H1 (cell line): ENCODE data around the gene NF1. TPM values are rescaled to one million over a fixed set of nuclear protein-coding genes. Genes with fewer than 3 reads are reported as not detected.

Experiments used
- CTCF ChIA-PET: fragments of 300-600 bp; sonication (Branson Sonifier 250); formaldehyde crosslinking; loops from one replicate; lab custom pipeline; 2021; ENCODE audit not compliant: partially characterized antibody; lab: Charles Lee
- POLR2A ChIA-PET: fragments of 300-600 bp; sonication (Branson Sonifier 250); formaldehyde crosslinking; loops from one replicate; lab custom pipeline; 2021; ENCODE audit warnings: inconsistent platforms; ENCODE audit not compliant: partially characterized antibody; lab: Charles Lee
- DNase-seq, 2 experiments: peaks; one replicate each; pipeline versions ENCODE4 v3.0.0 to v3.0.0-alpha.2; 2010 to 2022; ENCODE audit warnings: low spot score in 2 of 2, low read depth in 1 of 2, mixed read lengths in 1 of 2
- FAIRE-seq: peaks from 2 replicates; lab custom pipeline; 2011; peaks lifted over from hg19 to GRCh38; lab: Jason Lieb, UNC
- H2AFZ ChIP-seq: 2 replicates; pipeline ENCODE4 v1.8.1; 2012; ENCODE audit warnings: low read length, inconsistent platforms
- H2AK5ac ChIP-seq: 2 replicates; pipeline ENCODE4 v1.6.1; 2013; ENCODE audit warnings: low read depth, low read length
- H2BK120ac ChIP-seq: replicated peaks from 2 replicates; pipeline ENCODE3; 2013; ENCODE audit warnings: low read depth, low read length, inconsistent platforms
- H2BK12ac ChIP-seq: 2 replicates; pipeline ENCODE4 v1.6.1; 2013; ENCODE audit warnings: low read depth, low read length
- H2BK15ac ChIP-seq: 2 replicates; pipeline ENCODE4 v1.6.1; 2013; ENCODE audit warnings: low read length
- H2BK20ac ChIP-seq: 2 replicates; pipeline ENCODE4 v1.6.1; 2013; ENCODE audit warnings: low read length
- H2BK5ac ChIP-seq: 2 replicates; pipeline ENCODE4 v1.6.1; 2013; ENCODE audit warnings: low read depth, low read length
- H3K14ac ChIP-seq: 2 replicates; pipeline ENCODE4 v1.6.1; 2013; ENCODE audit warnings: inconsistent platforms; ENCODE audit not compliant: insufficient read length
- H3K18ac ChIP-seq: 2 replicates; pipeline ENCODE4 v1.6.1; 2013; ENCODE audit warnings: low read length; ENCODE audit errors: extremely low read depth
- H3K23ac ChIP-seq: 2 replicates; pipeline ENCODE4 v1.6.1; 2013; ENCODE audit warnings: inconsistent platforms; ENCODE audit not compliant: insufficient read length
- H3K23me2 ChIP-seq: 2 replicates; pipeline ENCODE4 v1.6.1; 2013; ENCODE audit warnings: low read depth, low read length
- H3K27ac ChIP-seq: 2 replicates; pipeline ENCODE4 v1.6.1; 2011; ENCODE audit warnings: low read depth, low read length, inconsistent platforms
- H3K27me3 ChIP-seq, 4 experiments: replicated peaks in 1 of 4; 1 replicate in 1 of 4; 2 replicates in 3 of 4; pipeline versions ENCODE4 v1.6.1 to v1.8.1; 2011 to 2013; ENCODE audit warnings: low read length in 3 of 4, mild to moderate bottlenecking in 3 of 4, inconsistent platforms in 2 of 4, mixed read lengths in 2 of 4, moderate library complexity in 1 of 4; ENCODE audit not compliant: control insufficient read depth in 3 of 4, insufficient read depth in 3 of 4; ENCODE audit errors: extremely low read depth in 1 of 4
- H3K36me3 ChIP-seq, 4 experiments: 2 replicates each; pipeline versions ENCODE4 v1.6.1 to v1.8.1; 2011 to 2013; ENCODE audit warnings: mild to moderate bottlenecking in 4 of 4, low read length in 3 of 4, moderate library complexity in 2 of 4, control low read depth in 1 of 4, inconsistent platforms in 1 of 4; ENCODE audit not compliant: insufficient read depth in 4 of 4, control insufficient read depth in 2 of 4
- H3K4ac ChIP-seq: replicated peaks from 2 replicates; pipeline ENCODE3; 2013; ENCODE audit warnings: low read length, low read depth, mixed read lengths, inconsistent platforms; ENCODE audit not compliant: insufficient read length
- H3K4me1 ChIP-seq, 4 experiments: replicated peaks in 1 of 4; 1 replicate in 1 of 4; 2 replicates in 3 of 4; pipeline versions ENCODE4 v1.6.1 to v1.8.1; 2011 to 2013; ENCODE audit warnings: low read length in 3 of 4, inconsistent platforms in 2 of 4, mixed read lengths in 1 of 4; ENCODE audit not compliant: insufficient read depth in 4 of 4, control insufficient read depth in 3 of 4
- H3K4me2 ChIP-seq, 2 experiments: 2 replicates each; pipeline versions ENCODE4 v1.6.1 to v1.8.1; 2011 to 2013; ENCODE audit warnings: low read depth in 2 of 2, low read length in 2 of 2, control low read depth in 1 of 2, inconsistent platforms in 1 of 2, mild to moderate bottlenecking in 1 of 2; ENCODE audit not compliant: insufficient read depth in 1 of 2
- H3K4me3 ChIP-seq, 4 experiments: fragments of 200-600, 300-600 bp in 1 of 4; sonication (generic), shearing (Covaris generic), sonication (Bioruptor Twin) in 1 of 4; 2 replicates each; pipeline versions ENCODE4 v1.5.1 to v1.8.1; 2011 to 2016; ENCODE audit warnings: low read length in 4 of 4, low read depth in 3 of 4, control low read depth in 2 of 4, inconsistent platforms in 2 of 4, mild to moderate bottlenecking in 2 of 4, mixed read lengths in 1 of 4, moderate library complexity in 1 of 4; ENCODE audit not compliant: insufficient read depth in 2 of 4; ENCODE audit errors: extremely low read depth in 1 of 4
- H3K56ac ChIP-seq: replicated peaks from 2 replicates; pipeline ENCODE3; 2013; ENCODE audit warnings: low read depth, mild to moderate bottlenecking, mixed read lengths, low read length, inconsistent platforms; ENCODE audit not compliant: insufficient read length
- H3K79me1 ChIP-seq: 2 replicates; pipeline ENCODE4 v1.6.1; 2013; ENCODE audit warnings: low read depth, low read length, control low read depth
- H3K79me2 ChIP-seq, 2 experiments: 2 replicates each; pipeline versions ENCODE4 v1.6.1 to v1.8.1; 2012 to 2013; ENCODE audit warnings: low read length in 2 of 2, mild to moderate bottlenecking in 2 of 2, inconsistent platforms in 1 of 2; ENCODE audit not compliant: insufficient read depth in 2 of 2, control insufficient read depth in 1 of 2
- H3K9ac ChIP-seq, 4 experiments: replicated peaks in 1 of 4; 1 replicate in 1 of 4; 2 replicates in 3 of 4; pipeline versions ENCODE4 v1.6.1 to v1.8.1; 2011 to 2013; ENCODE audit warnings: low read depth in 3 of 4, low read length in 3 of 4, control low read depth in 2 of 4, mild to moderate bottlenecking in 2 of 4, moderate library complexity in 2 of 4, inconsistent platforms in 1 of 4; ENCODE audit errors: extremely low read depth in 1 of 4
- H3K9me3 ChIP-seq, 2 experiments: 2 replicates each; pipeline versions ENCODE4 v1.6.1 to v1.8.1; 2012 to 2013; ENCODE audit warnings: mild to moderate bottlenecking in 2 of 2, moderate library complexity in 2 of 2, control low read depth in 1 of 2, inconsistent platforms in 1 of 2, low read depth in 1 of 2, low read length in 1 of 2, mixed read lengths in 1 of 2; ENCODE audit not compliant: insufficient read depth in 2 of 2
- H4K20me1 ChIP-seq, 2 experiments: replicated peaks in 1 of 2; 2 replicates each; pipeline versions ENCODE3 to v1.8.1; 2011 to 2013; ENCODE audit warnings: inconsistent platforms in 2 of 2, low read length in 2 of 2, mild to moderate bottlenecking in 1 of 2; ENCODE audit not compliant: insufficient read depth in 2 of 2, control insufficient read depth in 1 of 2
- H4K5ac ChIP-seq: 2 replicates; pipeline ENCODE4 v1.6.1; 2013; ENCODE audit warnings: low read length, low read depth, mixed read lengths, inconsistent platforms; ENCODE audit not compliant: insufficient read length
- H4K8ac ChIP-seq: 2 replicates; pipeline ENCODE4 v1.8.0; 2013; ENCODE audit warnings: mild to moderate bottlenecking, moderate library complexity, low read length, inconsistent platforms; ENCODE audit not compliant: insufficient read depth; ENCODE audit errors: extremely low read depth
- H4K91ac ChIP-seq: replicated peaks from 2 replicates; pipeline ENCODE3; 2013; ENCODE audit warnings: low read length, mixed read lengths, inconsistent platforms; ENCODE audit not compliant: insufficient read length
- ASH2L ChIP-seq: fragments of 200-600, 300-600 bp; sonication (generic); IDR thresholded peaks from one replicate; pipeline ENCODE4 v1.7.1; 2017; ENCODE audit warnings: low read length
- FOSL1 ChIP-seq: IDR thresholded peaks from 2 replicates; pipeline ENCODE4 v1.6.1; 2011; ENCODE audit warnings: mild to moderate bottlenecking, low read depth, low read length, moderate library complexity; ENCODE audit not compliant: insufficient read depth
- GABPA ChIP-seq: IDR thresholded peaks from 2 replicates; pipeline ENCODE4 v1.6.1; 2011; ENCODE audit warnings: mild to moderate bottlenecking, low read length, moderate library complexity, borderline replicate concordance; ENCODE audit not compliant: insufficient read depth
- HDAC6 ChIP-seq: IDR thresholded peaks from one replicate; pipeline ENCODE4 v1.7.1; 2012; ENCODE audit warnings: low read depth, mild to moderate bottlenecking, inconsistent platforms, low read length, moderate library complexity
- KDM1A ChIP-seq: fragments of 200-600, 300-600 bp; sonication (generic); IDR thresholded peaks from 2 replicates; pipeline ENCODE4 v1.7.1; 2016; ENCODE audit warnings: mild to moderate bottlenecking, low read length, borderline replicate concordance
- MAFK ChIP-seq: IDR thresholded peaks from 2 replicates; pipeline ENCODE4 v1.6.1; 2012; ENCODE audit warnings: low read depth, mild to moderate bottlenecking, improper control_type of control experiment, low read length
- MAX ChIP-seq: IDR thresholded peaks from 2 replicates; pipeline ENCODE4 v1.6.1; 2012; ENCODE audit warnings: inconsistent platforms
- PHF8 ChIP-seq: fragments of 200-600 bp; sonication (generic); conservative IDR thresholded peaks from 2 replicates; pipeline ENCODE4 v1.7.1; 2012; ENCODE audit warnings: low read depth, mild to moderate bottlenecking, inconsistent platforms, low read length, moderate library complexity
- POU5F1 ChIP-seq: IDR thresholded peaks from 2 replicates; pipeline ENCODE4 v1.6.1; 2011; ENCODE audit warnings: low read depth, mild to moderate bottlenecking, low read length, moderate library complexity
- RFX5 ChIP-seq: IDR thresholded peaks from 2 replicates; pipeline ENCODE4 v1.6.1; 2011; ENCODE audit warnings: low read depth, low read length, improper control_type of control experiment, borderline replicate concordance
- SP1 ChIP-seq: IDR thresholded peaks from 2 replicates; pipeline ENCODE4 v1.6.1; 2011; ENCODE audit warnings: low read depth, low read length
- SRF ChIP-seq: IDR thresholded peaks from 2 replicates; pipeline ENCODE4 v1.6.1; 2011; ENCODE audit warnings: mild to moderate bottlenecking, low read depth, low read length, moderate library complexity
- SUZ12 ChIP-seq: fragments of 200-600 bp; sonication (generic); IDR thresholded peaks from 2 replicates; pipeline ENCODE4 v1.6.1; 2012; ENCODE audit warnings: mild to moderate bottlenecking, inconsistent platforms, low read length, moderate library complexity, mixed read lengths
- TBP ChIP-seq: IDR thresholded peaks from 2 replicates; pipeline ENCODE4 v1.6.1; 2011; ENCODE audit warnings: low read depth, low read length, improper control_type of control experiment
- polyA plus RNA-seq, 7 experiments: library from polyadenylated mRNA; depleted of rRNA in 3 of 7; stranded (reverse) in 5 of 7; unstranded in 2 of 7; fragments of >200 nt in 5 of 7; fragments of 200-250 nt in 2 of 7; gene quantifications; 1 replicate in 5 of 7; 2 replicates in 1 of 7; 4 replicates in 1 of 7; pipeline versions ENCODE4 v1.2.1 to v1.2.3, GENCODE V29; 2011 to 2013; ENCODE audit warnings: missing spikeins in 2 of 7, mixed read lengths in 2 of 7
- total RNA-seq: library from RNA; stranded (reverse); fragmentation: NEBNext Ultra II Directional; extraction: Animal tissue kit (Norgen Biotek cat#: 25700); gene quantifications from 2 replicates; pipeline ENCODE4 v1.2.1, GENCODE V29; 2021
- TF ChIP-seq, protein P1 (sequence below): IDR thresholded peaks from 2 replicates; pipeline ENCODE4 v1.6.1; 2011; ENCODE audit warnings: low read depth, mild to moderate bottlenecking, low read length; ENCODE audit not compliant: insufficient read depth

The NF1 gene
- total and polyA plus RNA-seq, 2 of the 8 experiments (the other 6 are each of a cell fraction or from before 2014, with no cell fraction given), result 19.3 to 29.6 TPM

GRCh38 chr17:31101943-31102342, 7.2 kb downstream of the NF1 start:
- no peak overlapping the region for H4K91ac ChIP-seq
- H3K9me3 ChIP-seq, result no peaks in the 10 kb centered on the region
- no peak overlapping the region for H4K8ac ChIP-seq
- no peak for FAIRE-seq
- peaks cover 0 to 7% (median 3%) of the 10 kb centered on the region in 4 experiments; a peak in 5 of 7 replicates for H3K4me1 ChIP-seq
- POLR2A ChIA-PET, result interaction anchor here (0.7 to 1.6 kb wide), 2 partner anchors 13 to 45 kb away, joined by 3 read pairs; no protein-coding TSS in a partner anchor
- H3K4ac ChIP-seq, result no peak overlapping the region
- no peak overlapping the region for H2BK20ac ChIP-seq
- no peak overlapping the region for H3K4me2 ChIP-seq
- no peak overlapping the region for H3K4me3 ChIP-seq
- H3K79me2 ChIP-seq, result peaks cover 3 to 88% of the 10 kb centered on the region in 2 experiments; a peak in 2 of 4 replicates
- no peak overlapping the region for H3K9ac ChIP-seq
- no peak overlapping the region for H3K23ac ChIP-seq
- CTCF ChIA-PET, result interaction anchor here (0.6 to 1.6 kb wide), 6 partner anchors 8 to 245 kb away, joined by 3 to 5 read pairs (median 4); no protein-coding TSS in a partner anchor
- no peak overlapping the region for H3K14ac ChIP-seq
- H2BK120ac ChIP-seq, result no peak overlapping the region
- no peaks in the 10 kb centered on the region for H3K23me2 ChIP-seq
- H2BK12ac ChIP-seq, result no peak overlapping the region
- no peaks in the 10 kb centered on the region for H3K36me3 ChIP-seq
- no peak overlapping the region for H2BK15ac ChIP-seq
- H3K56ac ChIP-seq, result no peak overlapping the region
- H2AFZ ChIP-seq, result no peak overlapping the region
- H4K5ac ChIP-seq, result no peak overlapping the region
- H3K27ac ChIP-seq, result no peak overlapping the region
- no peak for DNase-seq
- peaks cover 0 to 5% of the 10 kb centered on the region in 2 experiments for H4K20me1 ChIP-seq
- H3K18ac ChIP-seq, result no peak overlapping the region
- no peaks in the 10 kb centered on the region for H3K27me3 ChIP-seq
- no peak overlapping the region for H2BK5ac ChIP-seq
- no peak overlapping the region for H2AK5ac ChIP-seq
- no peaks in the 10 kb centered on the region; the same call in 1 of the 2 replicates for H3K79me1 ChIP-seq
- no peak for TF ChIP-seq PHF8
- no peak for TF ChIP-seq GABPA
- TF ChIP-seq SUZ12, result no peak
- TF ChIP-seq, protein P1, sequence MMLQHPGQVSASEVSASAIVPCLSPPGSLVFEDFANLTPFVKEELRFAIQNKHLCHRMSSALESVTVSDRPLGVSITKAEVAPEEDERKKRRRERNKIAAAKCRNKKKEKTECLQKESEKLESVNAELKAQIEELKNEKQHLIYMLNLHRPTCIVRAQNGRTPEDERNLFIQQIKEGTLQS, result no peak
- no peak for TF ChIP-seq SP1
- TF ChIP-seq HDAC6, result no peak
- TF ChIP-seq TBP, result no peak
- no peak for TF ChIP-seq POU5F1
- no peak for TF ChIP-seq ASH2L
- no peak for TF ChIP-seq RFX5
- no peak for TF ChIP-seq MAX
- TF ChIP-seq SRF, result no peak
- TF ChIP-seq FOSL1, result no peak
- no peak for TF ChIP-seq MAFK
- no peak for TF ChIP-seq KDM1A
